ENCODE measurements around the gene ZC3H10.
"Not testable (repeated sequence)": the region's sequence is repeated elsewhere in the genome, so short reads cannot be mapped to it uniquely, and the experiment has no call there.

ZC3H10 gene

DNA sequence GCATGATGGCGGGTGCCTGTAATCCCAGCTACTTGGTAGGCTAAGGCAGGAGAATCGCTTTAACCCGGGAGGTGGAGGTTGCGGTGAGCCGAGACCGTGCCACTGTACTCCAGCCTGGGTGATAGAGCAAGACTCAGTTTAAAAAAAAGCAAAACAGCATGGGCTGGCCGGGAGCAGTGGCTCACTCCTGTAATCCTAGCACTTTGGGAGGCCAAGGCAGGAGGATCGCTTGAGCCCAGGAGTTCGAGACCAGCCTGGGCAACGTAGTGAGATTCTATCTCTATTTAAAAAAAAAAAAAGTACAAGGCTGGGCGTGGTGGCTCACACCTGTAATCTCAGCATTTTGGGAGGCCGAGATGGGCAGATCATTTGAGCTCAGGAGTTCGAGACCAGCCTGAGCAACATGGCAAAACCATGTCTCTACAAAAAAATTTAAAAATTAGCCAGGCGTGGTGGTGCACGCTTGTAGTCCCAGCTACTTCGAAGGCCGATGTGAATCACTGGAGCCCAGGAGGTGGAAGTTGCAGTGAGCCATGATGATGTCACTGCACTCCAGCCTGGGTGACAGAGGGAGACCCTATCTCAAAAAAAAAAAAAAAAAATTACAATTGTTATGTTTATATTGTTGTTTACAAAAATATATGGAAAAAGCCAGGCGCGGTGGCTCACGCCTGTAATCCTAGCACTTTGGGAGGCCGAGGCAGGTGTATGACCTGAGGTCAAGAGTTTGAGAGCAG, 38.6 kb downstream of the ZC3H10 start:
- DNase-seq = not testable (repeated sequence)

DNA sequence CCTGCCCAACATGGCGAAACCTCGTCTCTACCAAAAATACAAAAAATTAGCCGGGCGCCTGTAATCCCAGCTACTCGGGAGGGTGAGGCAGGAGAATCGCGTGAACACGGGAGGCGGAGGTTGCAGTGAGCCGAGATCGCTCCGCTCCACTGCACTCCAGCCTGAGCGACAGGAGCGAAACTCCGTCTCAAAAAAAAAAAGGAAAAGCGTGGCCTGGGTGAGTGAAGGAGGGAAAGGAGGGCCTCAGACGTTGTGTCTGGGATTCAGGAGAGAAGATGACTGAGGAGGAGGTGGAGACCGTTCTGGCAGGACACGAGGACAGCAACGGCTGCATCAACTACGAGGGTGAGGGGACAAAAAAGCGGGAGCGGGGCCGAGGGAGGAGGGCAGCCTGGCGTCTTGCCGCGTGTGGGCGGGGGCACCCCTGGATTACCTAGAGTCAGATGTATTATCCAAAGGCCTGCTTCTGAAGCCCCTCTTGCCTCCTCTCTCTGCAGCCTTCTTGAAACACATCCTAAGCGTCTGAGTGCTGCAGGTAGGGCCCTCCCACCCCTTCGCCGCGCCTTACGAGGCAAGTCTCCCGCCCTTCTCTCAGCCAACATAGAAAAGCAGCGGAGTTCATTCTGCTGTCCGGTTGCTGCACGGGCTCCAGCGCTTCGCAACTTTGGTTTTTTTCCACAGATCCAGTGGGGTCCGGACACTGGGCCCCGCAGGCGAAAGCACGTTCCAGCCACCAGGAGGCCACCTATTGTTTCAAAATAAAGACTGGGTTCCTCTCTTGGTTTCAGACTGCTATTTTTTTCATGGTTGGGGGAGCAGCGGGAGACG, 39.3 kb downstream of the ZC3H10 start:
- DNase-seq = peak; percentile 76

DNA sequence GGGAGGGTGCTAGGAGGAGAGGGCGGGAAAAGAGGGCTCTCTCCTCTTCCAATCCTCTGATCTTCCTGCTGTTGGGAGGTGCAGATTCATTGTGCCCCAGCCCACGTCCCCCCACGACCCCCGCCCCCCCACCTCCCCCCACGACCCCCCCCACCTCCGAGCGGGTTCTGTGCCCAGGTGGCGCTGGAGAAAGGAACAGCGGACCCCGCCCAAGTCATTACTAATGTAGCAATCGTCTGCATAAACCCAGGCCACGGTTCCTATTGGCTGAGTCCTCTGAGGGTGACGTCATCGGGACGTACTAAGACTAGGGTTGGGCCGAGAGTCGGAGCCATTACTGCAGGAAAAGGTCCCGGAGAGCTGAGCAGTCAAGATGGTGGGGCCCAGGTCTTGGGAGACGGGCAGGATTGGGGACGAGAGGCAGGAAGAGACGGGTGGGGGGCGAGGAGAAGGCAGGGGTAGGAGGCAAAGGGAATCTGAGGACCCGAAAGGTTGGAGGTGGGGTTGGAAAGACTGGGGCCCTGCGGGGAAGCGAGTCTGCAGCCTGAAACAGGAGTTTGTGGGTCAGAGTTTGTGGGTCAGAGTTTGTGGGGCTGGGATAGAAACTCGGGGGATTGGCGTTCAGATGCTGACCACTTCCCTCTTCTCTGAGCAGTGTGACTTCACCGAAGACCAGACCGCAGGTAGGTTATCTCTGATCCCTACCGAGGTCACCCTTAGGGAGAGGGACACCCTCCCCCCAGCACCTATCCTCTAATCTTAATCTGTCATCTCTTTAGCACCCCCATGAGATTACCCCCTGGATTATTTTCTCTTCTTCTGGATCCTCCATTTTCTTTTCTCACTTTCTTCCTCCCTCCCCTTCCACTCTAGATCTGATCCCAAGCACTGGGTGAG, 40.2 kb downstream of the ZC3H10 start, which contains the start of gene MYL6:
TSS of gene MYL6 (plus strand) at position 331 of the 897 bp plus-strand sequence. CDS start at position 374, 43 bp downstream.
- peak; percentile 99 for DNase-seq

DNA sequence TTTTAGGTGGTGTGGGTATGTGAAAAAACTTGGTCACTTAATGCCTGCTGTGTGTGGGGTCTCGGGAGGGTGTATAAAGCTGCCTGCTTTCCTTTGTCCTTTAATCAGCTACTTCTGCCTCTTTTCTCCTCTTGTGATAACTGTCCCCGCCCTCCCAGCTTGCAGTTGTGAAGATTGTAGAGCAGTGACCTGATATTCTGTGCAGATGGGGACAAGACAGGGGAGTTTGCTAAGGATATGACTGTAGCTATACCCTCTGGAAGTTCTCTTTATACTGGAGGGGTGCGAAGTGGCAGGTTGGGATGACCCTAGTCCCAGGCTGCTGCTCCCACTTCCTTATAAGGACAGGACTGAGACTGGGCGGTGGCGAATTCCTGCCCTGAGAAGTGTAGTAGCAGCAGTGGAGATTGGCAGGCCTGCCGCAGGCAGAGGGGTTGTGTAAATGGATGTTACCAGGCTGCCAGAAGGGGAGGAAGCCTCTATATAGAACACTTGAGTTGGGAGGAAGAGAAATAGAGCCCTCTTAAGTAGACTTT, 40.9 kb downstream of the ZC3H10 start:
- DNase-seq = no peak

DNA sequence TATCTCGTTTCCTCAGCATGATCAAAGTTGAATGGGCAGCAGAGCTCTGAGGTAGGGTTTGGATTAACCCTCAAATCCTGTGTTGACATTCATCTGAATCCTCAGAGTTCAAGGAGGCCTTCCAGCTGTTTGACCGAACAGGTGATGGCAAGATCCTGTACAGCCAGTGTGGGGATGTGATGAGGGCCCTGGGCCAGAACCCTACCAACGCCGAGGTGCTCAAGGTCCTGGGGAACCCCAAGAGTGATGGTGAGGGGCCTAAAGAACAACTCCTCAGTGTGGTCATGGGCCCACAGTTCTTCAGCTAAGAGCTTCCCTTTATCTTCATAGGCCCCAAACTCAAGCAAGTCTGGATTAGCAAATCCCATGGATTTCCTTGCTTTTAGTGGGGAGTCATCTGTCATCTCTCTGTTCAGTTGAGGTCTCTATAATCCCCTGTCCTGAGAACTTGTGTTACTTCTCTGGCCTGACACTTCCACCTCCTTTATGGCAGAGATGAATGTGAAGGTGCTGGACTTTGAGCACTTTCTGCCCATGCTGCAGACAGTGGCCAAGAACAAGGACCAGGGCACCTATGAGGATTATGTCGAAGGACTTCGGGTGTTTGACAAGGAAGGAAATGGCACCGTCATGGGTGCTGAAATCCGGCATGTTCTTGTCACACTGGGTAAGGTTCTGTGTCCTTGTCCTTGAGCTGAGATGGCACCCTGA, 41.6 kb downstream of the ZC3H10 start:
- no peak for DNase-seq

DNA sequence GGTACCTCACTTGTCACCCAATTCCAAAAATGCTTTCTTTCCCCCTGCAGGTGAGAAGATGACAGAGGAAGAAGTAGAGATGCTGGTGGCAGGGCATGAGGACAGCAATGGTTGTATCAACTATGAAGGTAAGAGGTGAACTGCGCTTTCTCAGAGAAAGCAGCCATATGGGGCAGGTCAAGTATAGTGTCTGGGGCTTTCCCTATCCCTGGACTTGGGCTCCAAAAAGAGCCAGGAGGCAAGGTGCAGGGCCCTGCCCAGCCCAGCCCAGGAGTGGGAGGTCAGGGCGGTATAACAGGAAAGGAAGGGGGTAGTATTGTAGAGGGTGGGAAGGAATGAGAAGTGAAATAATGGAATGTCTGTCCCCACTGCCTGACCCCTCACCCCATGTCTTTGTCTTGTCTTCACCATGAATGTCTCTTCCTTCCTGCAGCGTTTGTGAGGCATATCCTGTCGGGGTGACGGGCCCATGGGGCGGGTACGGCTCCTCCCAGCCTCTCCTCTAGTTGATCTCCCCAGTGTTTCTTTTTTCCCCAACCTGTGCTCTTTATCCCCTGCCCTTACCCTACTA, 42.2 kb downstream of the ZC3H10 start:
- DNase-seq = no peak

DNA sequence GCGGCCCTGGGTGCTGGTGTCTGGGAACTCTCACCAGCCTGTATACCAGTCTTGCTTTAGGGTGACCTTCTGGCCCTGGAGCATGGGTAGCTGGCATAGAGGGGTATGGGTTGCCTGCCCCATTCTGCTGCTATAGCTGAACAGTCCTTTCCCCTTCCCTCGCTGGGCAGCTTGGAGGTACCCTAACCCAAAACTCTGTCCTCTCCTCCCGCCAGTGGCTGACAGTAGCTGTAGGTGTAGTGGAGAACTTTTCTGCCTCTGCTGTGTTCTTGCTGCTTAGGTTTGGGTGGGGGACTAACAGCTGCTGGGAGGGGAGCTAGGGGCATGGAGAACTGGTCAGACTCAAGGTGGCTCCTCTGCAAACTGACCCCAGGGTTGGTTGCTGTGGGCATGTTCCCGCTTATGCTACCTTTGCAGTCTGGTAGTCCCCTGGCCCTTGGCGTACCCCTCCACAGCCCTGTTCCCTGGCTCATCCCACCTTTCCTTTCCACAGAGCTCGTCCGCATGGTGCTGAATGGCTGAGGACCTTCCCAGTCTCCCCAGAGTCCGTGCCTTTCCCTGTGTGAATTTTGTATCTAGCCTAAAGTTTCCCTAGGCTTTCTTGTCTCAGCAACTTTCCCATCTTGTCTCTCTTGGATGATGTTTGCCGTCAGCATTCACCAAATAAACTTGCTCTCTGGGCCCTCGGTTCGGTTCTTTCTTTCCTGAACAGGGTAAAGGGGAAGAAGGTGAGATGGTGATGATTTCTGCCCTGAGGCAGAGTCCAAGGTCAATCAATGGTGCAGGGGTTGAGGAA, 43.0 kb downstream of the ZC3H10 start:
- no peak for DNase-seq

DNA sequence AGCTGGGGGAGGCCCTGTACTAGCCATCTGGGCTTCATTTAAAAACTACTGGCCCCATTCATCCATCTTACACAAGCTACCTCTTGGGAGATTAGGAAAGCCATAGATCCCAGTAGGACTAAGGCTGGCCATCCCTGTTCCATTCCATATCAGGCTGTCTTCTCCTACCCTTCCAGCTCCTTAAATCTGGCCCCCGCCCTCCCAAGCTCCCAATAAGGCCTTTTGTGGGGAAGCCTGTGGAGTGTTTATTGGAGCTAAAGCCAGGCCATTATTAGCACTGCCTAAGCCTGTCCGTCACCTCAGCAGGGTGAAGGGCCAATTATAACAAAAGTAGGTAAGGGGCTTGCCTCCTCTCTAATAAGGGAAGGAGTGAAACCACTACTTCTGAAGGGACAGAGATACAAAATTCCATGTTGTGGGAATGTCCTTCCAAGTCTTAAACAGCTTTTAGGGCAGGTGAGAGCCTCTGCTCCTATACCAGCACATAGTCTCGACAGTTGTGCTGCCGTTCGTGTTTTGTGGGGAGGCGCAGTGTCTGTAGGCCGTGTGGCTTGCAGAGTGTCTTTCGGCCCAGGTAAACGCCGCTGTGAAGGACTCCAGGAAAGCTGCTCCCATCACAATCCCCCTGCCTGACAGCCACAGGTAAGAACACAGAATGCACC, 43.8 kb downstream of the ZC3H10 start:
- DNase-seq = no peak

DNA sequence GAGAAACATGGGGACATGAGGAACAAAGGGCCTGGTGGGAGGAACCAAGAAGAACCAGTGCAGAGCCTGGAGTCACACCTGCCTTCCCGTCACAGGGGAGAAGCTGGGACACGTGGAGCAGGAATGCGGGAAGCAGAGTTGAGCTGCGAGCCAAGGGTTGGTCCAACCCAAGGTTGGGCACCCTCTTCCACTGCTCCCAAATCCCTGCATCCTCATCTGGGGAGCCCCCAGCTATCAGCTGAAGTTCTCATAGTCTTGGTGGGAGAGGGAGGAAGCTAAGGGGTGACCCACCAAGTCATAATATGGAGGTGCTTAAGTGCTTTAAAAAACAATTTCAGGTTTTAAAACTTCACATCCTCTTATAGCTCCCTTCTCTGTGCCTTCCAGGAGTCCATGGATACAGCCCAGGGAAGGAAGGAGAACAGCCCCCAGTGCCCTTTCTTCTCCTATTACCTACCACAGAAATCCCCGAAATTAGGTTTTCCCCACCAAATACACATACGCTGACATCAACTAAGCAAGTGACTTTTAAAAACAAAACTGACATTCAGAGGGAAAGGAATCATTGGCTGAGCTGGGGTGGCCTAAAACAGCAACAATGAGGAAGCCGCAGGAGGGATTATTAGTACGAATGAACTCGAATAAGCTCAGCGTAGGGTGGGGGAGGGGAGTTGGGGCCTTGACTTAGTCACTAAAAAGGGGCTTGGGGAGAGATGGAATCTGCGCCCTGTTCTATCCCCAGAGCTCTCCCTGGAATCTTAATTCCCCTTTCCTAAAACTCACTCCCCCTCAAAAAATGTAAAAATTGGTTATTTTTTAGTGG, 44.6 kb downstream of the ZC3H10 start:
- DNase-seq = no peak

DNA sequence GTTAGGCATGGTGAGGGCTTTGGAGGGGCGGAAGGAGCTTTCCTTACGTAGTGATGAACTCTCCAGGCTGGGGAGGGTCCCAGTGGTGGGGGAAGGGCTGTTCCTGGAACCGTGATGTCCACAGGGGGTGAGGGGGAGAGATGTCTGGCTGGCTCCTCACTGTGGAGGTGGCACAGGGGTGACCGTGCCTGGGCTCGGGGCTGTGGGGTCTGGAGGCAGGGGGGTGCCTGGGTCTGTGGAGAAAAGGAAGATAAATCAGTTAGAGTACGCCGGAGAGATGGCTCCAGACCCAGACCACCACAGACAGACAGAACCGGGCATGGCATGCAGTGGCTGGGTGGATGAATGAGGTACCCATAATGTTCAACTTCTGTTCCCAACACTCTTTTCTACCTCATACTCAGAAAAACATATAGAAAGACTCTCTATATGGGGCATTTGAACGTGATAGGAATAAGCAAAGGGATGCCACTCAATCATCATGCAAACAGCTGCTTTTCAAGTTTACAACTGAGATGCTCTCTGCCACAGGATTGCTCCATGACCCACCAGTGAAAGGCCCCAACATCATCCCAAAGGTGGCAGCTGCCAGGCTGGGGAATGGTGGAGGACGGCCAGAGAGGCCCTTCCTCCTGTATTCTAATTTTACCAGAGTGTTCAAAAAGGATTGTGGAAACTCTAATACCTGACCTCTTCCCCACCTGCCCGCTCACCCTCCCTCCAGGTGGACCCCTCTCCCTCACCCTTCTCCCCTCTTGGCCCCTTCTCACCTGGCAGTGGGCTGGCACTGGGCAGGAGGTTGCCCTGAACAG, 45.7 kb downstream of the ZC3H10 start:
- no peak for DNase-seq

DNA sequence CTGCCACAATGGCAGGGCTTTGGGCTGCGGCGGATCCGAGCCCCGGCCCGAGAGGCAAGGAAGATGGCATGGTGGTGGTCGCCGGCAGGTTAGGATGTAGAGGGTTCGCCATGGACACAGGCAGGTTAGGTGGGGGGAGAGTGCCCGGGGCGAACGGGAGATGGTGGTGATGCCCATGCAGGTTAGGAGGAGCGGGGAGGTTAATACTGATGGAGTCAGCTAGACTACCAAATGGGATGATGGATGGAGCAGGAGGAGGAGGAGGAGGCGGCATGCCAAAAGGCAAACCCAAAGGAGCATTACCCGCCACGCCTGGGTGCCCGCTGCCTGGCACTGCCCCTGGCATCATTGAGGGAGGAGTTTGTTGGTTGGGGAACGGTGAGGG, 46.3 kb downstream of the ZC3H10 start:
- no peak for DNase-seq

DNA sequence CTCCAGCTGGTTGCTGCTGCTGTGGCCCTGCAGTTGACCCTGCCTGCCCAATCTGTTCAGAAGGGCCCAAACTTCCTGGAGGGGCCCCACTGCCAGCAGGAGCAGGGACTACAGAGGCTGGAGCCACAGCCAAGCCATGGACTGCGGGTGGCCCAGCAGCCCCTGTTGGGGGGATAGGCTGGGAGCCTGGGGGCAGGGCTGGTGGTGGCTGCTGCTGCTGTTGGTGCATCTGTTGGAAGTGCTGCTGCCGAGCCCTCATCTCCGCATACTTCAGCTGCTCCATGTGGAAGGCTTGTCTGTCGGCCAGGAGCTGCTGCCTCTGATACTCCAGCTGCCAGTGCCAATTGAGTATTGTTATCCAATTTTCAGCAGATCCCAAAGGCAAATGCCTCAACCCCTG, 47.3 kb downstream of the ZC3H10 start:
- no peak for DNase-seq

DNA sequence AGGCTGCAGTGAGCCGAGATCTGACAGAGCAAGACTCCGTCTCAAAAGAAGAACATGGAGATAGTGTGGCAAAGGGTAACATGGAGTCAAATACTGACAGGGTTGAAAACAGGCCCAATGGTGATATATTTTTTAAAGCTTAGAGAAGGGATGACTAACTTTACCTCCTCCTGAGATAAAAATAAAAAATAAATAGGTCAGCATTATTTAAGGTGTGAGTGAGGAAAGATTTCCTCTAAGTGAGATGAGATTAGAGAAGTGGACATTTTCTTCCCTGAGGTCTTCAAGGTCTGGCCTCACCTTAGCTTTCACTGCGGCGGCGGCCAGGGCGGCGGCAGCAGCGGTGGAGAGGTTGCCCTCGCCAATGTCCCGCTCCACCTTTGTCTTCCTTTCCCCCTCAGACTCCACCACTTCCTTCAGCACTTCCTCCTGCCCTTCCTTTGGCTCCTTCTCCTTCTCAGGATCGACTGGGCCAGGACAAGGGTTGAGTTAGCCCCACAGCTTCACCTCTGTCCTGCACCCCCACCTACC, 51.2 kb downstream of the ZC3H10 start:
- DNase-seq = no peak

DNA sequence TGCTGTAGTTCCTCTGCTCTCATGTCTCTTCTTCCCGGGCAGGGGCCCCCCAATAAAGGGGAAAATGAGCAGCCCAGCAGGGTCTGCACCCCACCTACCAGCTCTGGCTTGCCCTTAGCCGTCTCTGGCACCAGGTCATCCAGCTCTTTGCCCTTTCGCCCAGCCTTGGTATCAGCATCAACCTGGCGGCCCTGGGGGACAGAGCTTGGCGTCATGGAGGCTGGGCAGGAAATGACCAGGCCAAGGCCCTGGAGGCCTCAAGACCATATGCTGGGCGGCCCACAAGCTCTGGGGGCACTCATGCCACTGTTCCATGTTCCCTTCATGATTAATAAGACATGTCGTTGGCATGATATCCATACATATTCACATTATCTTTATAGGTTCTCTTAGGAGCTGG, 54.8 kb downstream of the ZC3H10 start:
- DNase-seq = no peak

Measured in NCI-H2107 (cell line).